ENCODE measurements around the gene PPEF2.
"Not testable (repeated sequence)": the region's sequence is repeated elsewhere in the genome, so short reads cannot be mapped to it uniquely, and the experiment has no call there.

PPEF2 gene

DNA sequence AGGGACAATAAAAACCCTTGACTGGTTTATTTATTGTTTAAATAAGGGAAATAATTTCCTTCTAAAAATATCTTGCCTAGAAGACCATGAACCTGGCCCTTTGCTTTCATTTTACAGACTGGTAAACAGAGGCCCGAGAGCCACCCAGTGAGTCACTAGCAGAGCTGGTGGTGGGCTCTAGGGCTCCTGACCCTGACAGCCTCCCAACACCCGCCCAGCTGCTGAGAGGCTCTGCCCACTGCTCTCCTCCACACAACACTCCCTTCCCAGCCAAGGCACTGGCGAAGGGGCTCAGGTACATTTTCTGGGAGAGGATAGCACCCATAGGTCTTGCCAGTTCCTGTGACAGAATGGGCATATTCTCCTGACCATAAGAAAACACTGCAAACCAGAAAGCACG is 18.1 kb upstream of the PPEF2 start:
- Histone ChIP-seq H3K4me3 (ENCODE audit: low read depth, low read length) (no peak overlapping the region), H3K27me3 (replicated peaks) (no peaks in the 10 kb centered on the region), H3K36me3 (replicated peaks) (peaks cover 10% of the 10 kb centered on the region), H3K27ac (no peak overlapping the region)
- no peak for DNase-seq
- in situ Hi-C loops (cut with HindIII; ENCODE audit: low pct_ligation_motif_present, low sequenced_read_pairs) = no loop called here
- TF ChIP-seq, protein P1, sequence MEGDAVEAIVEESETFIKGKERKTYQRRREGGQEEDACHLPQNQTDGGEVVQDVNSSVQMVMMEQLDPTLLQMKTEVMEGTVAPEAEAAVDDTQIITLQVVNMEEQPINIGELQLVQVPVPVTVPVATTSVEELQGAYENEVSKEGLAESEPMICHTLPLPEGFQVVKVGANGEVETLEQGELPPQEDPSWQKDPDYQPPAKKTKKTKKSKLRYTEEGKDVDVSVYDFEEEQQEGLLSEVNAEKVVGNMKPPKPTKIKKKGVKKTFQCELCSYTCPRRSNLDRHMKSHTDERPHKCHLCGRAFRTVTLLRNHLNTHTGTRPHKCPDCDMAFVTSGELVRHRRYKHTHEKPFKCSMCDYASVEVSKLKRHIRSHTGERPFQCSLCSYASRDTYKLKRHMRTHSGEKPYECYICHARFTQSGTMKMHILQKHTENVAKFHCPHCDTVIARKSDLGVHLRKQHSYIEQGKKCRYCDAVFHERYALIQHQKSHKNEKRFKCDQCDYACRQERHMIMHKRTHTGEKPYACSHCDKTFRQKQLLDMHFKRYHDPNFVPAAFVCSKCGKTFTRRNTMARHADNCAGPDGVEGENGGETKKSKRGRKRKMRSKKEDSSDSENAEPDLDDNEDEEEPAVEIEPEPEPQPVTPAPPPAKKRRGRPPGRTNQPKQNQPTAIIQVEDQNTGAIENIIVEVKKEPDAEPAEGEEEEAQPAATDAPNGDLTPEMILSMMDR (IDR thresholded peaks at IDR 0.05; ENCODE audit: low read depth, low read length, missing control alignments) = no peak

DNA sequence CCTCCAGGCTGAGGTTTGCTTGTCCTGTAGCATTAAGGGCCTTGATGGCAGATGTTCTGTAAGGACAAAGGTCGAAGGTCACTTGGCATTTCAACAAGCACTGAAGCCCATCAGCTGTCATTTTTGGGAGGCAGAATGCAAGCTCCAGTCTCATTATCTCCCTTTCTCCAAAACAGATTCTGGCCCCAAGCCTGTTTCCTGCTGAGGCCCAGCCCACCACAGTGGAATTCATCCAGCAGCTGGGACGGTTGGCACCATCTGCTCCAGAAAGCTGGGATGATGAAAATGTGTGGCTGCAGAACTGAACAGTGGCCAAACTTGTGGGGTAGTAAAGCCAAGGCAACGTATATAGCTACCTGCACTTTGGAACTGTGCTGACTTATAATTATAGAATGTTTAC is 17.7 kb upstream of the PPEF2 start:
- Histone ChIP-seq H3K36me3 (replicated peaks) (peaks cover 10% of the 10 kb centered on the region), H3K27me3 (replicated peaks) (no peaks in the 10 kb centered on the region), H3K27ac (no peak overlapping the region), H3K4me3 (ENCODE audit: low read depth, low read length) (no peak overlapping the region)
- TF ChIP-seq, protein P1 (IDR thresholded peaks at IDR 0.05; ENCODE audit: low read depth, low read length, missing control alignments) = no peak
- in situ Hi-C loops (cut with HindIII; ENCODE audit: low pct_ligation_motif_present, low sequenced_read_pairs) = no loop called here
- no peak for DNase-seq

DNA sequence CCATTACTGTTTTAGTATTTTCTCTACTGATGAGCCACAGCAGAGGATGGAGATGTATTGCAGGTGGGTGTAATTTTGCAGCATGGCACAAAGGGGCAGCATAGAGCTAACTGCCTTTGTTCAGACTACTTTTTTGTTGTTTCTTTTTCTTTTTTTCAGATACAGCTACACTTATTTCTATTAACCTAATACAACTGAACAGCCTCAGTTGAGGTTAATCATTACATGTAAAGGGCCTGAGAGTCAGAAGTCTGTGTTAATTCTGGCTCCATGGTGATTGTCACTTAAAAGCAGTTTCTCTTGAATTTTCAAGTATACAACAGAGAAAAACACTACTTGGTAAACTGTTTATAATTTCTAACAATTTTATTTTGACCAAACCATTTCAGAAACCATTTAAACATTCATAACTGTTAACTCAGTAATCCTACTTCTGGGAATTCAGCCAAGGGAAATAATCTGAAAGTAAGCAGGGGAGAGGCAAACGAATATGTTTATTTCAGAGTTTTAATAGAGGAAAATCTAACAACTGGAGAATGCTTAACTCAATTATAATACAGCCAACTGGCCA is 13.9 kb upstream of the PPEF2 start:
- no peak overlapping the region for H3K27ac ChIP-seq
- peaks cover 10% of the 10 kb centered on the region for H3K36me3 ChIP-seq (replicated peaks)

DNA sequence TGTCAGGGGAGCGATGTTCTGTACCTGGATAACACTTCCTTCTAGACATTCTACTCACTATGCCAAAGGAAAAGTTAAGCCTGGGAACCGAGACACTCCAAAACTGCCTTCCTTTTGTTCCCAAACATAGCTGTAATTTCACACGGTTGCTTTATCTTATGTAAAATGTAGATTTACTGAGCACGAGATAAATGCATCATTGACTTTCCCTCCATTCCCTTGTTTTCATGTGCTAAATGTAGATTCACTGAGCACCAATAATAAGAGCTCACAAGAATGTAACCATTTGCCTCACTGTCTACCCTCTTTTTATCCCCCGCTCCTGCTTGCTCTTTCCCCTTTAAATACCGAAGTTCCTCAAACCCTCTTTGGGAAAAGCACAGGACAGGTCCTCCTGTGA is 10.7 kb upstream of the PPEF2 start:
- Histone ChIP-seq H3K36me3 (replicated peaks) (no peaks in the 10 kb centered on the region), H3K4me3 (ENCODE audit: low read depth, low read length) (no peak overlapping the region), H3K27ac (no peak overlapping the region), H3K27me3 (replicated peaks) (no peaks in the 10 kb centered on the region)
- no peak for DNase-seq
- TF ChIP-seq, protein P1 (IDR thresholded peaks at IDR 0.05; ENCODE audit: low read depth, low read length, missing control alignments) = no peak
- in situ Hi-C loops (cut with HindIII; ENCODE audit: low pct_ligation_motif_present, low sequenced_read_pairs) = no loop called here

More for the DNA sequence above, 13.9 kb upstream of the PPEF2 start:
- Histone ChIP-seq H3K27me3 (replicated peaks) (no peaks in the 10 kb centered on the region), H3K4me3 (ENCODE audit: low read depth, low read length) (no peak overlapping the region)
- TF ChIP-seq, protein P1 (IDR thresholded peaks at IDR 0.05; ENCODE audit: low read depth, low read length, missing control alignments) = peak; percentile 84
- in situ Hi-C loops (cut with HindIII; ENCODE audit: low pct_ligation_motif_present, low sequenced_read_pairs) = no loop called here
- DNase-seq = peak; percentile 35

DNA sequence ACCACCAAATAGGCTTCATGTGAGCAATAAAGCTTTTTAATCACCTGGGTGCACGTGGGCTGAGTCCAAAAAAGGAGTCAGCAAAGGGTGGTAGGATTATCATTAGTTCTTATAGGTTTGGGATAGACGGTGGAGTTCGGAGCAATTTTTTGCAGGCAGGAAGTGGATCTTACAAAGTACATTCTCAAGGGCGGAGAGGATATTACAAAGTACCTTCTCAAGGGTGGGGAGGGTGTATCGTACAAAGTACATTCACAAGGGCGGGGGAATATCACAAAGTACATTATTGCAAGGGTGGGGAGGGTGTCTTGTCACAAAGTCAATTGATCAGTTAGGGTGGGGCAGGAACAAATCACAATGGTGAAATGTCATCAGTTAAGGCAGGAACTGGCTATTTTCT is 8.6 kb upstream of the PPEF2 start:
- H3K27ac ChIP-seq; H3K36me3 ChIP-seq (replicated peaks); in situ Hi-C loops (cut with HindIII; ENCODE audit: low pct_ligation_motif_present, low sequenced_read_pairs); H3K27me3 ChIP-seq (replicated peaks); DNase-seq; H3K4me3 ChIP-seq (ENCODE audit: low read depth, low read length): not testable (repeated sequence)

DNA sequence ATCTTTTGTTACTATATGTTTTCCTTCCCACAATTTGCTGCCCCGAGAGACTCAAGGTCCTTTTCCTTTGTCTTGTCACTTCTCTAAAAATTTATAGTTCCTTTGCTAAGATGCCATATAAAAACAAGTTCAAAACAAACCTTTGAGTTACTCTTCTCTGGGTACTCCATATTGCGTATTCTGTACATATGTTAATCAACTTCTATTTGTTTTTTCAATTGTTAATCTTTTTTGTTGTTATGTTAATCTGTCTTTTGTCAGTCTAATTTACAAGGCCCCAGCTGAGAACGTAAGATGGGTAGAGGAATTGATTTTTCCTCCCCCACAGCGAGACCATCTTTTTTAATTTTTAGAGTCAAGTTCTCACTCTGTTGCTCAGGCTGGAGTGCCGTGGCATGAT is 7.2 kb upstream of the PPEF2 start:
- DNase-seq = no peak
- Histone ChIP-seq H3K36me3 (replicated peaks) (no peaks in the 10 kb centered on the region), H3K27ac (no peak overlapping the region), H3K4me3 (ENCODE audit: low read depth, low read length) (no peak overlapping the region), H3K27me3 (replicated peaks) (no peaks in the 10 kb centered on the region)
- TF ChIP-seq, protein P1 (IDR thresholded peaks at IDR 0.05; ENCODE audit: low read depth, low read length, missing control alignments) = no peak
- in situ Hi-C loops (cut with HindIII; ENCODE audit: low pct_ligation_motif_present, low sequenced_read_pairs) = no loop called here

Measured in brain microvascular endothelial cell (primary cell).